SK-N-SH (cell line): ENCODE results near the gene GPR155.

Experiments used
- CHD2 ChIP-seq: fragments of 150-350 bp; IDR thresholded peaks from 2 replicates; pipeline ENCODE4 v1.6.1; 2018; ENCODE audit warnings: low read length; ENCODE audit not compliant: partially characterized antibody
- CTCF ChIP-seq: fragments of 200-600 bp; sonication (generic); IDR thresholded peaks from 2 replicates; pipeline ENCODE4 v1.6.1; 2017; ENCODE audit warnings: antibody characterized with exemption, mild to moderate bottlenecking, moderate library complexity
- EP300 ChIP-seq, 2 experiments: IDR thresholded peaks; 2 replicates each; pipeline versions ENCODE4 v1.4.0 to v1.6.1; 2012; ENCODE audit warnings: borderline replicate concordance in 1 of 2, low read depth in 1 of 2, low read length in 1 of 2
- GABPA ChIP-seq: IDR thresholded peaks from 2 replicates; pipeline ENCODE4 v1.4.0; 2012; ENCODE audit warnings: low read depth, mild to moderate bottlenecking
- MAX ChIP-seq: IDR thresholded peaks from 2 replicates; pipeline ENCODE4 v1.4.0; 2012; ENCODE audit warnings: low read depth
- NFIC ChIP-seq: IDR thresholded peaks from 2 replicates; pipeline ENCODE4 v1.4.0; 2012; ENCODE audit warnings: borderline replicate concordance
- PBX3 ChIP-seq: IDR thresholded peaks from 2 replicates; pipeline ENCODE4; 2012
- POLR2AphosphoS5 ChIP-seq: IDR thresholded peaks from 2 replicates; pipeline ENCODE4 v1.6.1; 2012; ENCODE audit warnings: low read depth, low read length
- RAD21 ChIP-seq: IDR thresholded peaks from 2 replicates; pipeline ENCODE4 v1.6.1; 2012; ENCODE audit warnings: mild to moderate bottlenecking, low read length
- SIN3A ChIP-seq: IDR thresholded peaks from 2 replicates; pipeline ENCODE4 v1.6.1; 2012; ENCODE audit warnings: low read depth, mild to moderate bottlenecking, low read length, moderate library complexity, borderline replicate concordance

GRCh38 chr2:174511580-174512260 is 24.9 kb upstream of the GPR155 start:
- no peak for TF ChIP-seq CTCF
- no peak for TF ChIP-seq SIN3A
- no peak for TF ChIP-seq CHD2
- no peak for TF ChIP-seq GABPA
- TF ChIP-seq PBX3 = no peak
- TF ChIP-seq MAX = no peak
- TF ChIP-seq RAD21 = no peak
- no peak for TF ChIP-seq POLR2AphosphoS5
- TF ChIP-seq NFIC = no peak
- no peak for TF ChIP-seq EP300 (IDR thresholded peaks at IDR 0.05; ENCODE audit: borderline replicate concordance in 1 of 2, low read depth in 1 of 2, low read length in 1 of 2)
